A549 (cell line): ENCODE measurements around the gene CDK19. TPM values are rescaled to one million over a fixed set of nuclear protein-coding genes. Genes with fewer than 3 reads are reported as not detected.

Experiments
- ATAC-seq, 2 experiments: fragments of 200-7000 bp in 1 of 2; fragments of >200 bp in 1 of 2; cut with Nextera tagmentation in 1 of 2; cut with Tn5 transposase in 1 of 2; 3 replicates each; pipeline versions ENCODE4 v1.8.0 to v1.9.1; 2018 to 2020; ENCODE audit warnings: mild to moderate bottlenecking in 1 of 2, moderate library complexity in 1 of 2
- CTCF ChIA-PET: fragments of 300-600 bp; sonication (Branson Sonifier 250); formaldehyde crosslinking; extraction: SDS; loops from one replicate; lab custom pipeline; 2021; ENCODE audit warnings: antibody characterized with exemption, inconsistent platforms; lab: Yijun Ruan, JAX
- POLR2A ChIA-PET: fragments of 350-600 bp; formaldehyde crosslinking; extraction: SDS; loops from one replicate; lab custom pipeline; 2021; ENCODE audit warnings: antibody characterized with exemption, inconsistent platforms; lab: Yijun Ruan, JAX
- DNase-seq, 2 experiments: peaks; one replicate each; pipeline versions ENCODE4 v3.0.0 to v3.0.0-alpha.2; 2011 to 2016; ENCODE audit warnings: low read depth in 1 of 2, low spot score in 1 of 2
- FAIRE-seq: peaks from 2 replicates; lab custom pipeline; 2011; peaks lifted over from hg19 to GRCh38; lab: Jason Lieb, UNC
- H3K27ac ChIP-seq, 2 experiments: fragments of >200 bp; sonication (Bioruptor Twin); formaldehyde crosslinking; 3 replicates each; pipeline ENCODE4 v1.5.1; 2016 to 2017
- H3K4me1 ChIP-seq: fragments of >200 bp; sonication (Bioruptor Twin); formaldehyde crosslinking; 3 replicates; pipeline ENCODE4 v1.6.1; 2016
- H3K4me2 ChIP-seq: fragments of >200 bp; sonication (Bioruptor Twin); formaldehyde crosslinking; 3 replicates; pipeline ENCODE4 v1.6.1; 2016
- H3K4me3 ChIP-seq: fragments of >200 bp; sonication (Bioruptor Twin); formaldehyde crosslinking; 3 replicates; pipeline ENCODE4 v1.5.1; 2016
- H3K9me3 ChIP-seq: fragments of >200 bp; sonication (Bioruptor Twin); formaldehyde crosslinking; 3 replicates; pipeline ENCODE4 v1.6.1; 2016
- ATOH8 ChIP-seq: fragments of 250-450 bp; sonication (Bioruptor Pico); IDR thresholded peaks from 2 replicates; pipeline ENCODE4 v1.5.0; 2020; ENCODE audit warnings: low read depth, mild to moderate bottlenecking, moderate library complexity
- CBX2 ChIP-seq: fragments of 200-600 bp; sonication (generic); IDR thresholded peaks from 2 replicates; pipeline ENCODE4 v1.6.1; 2016; ENCODE audit warnings: low read depth, mild to moderate bottlenecking, borderline replicate concordance
- CHD2 ChIP-seq: fragments of 150-350 bp; IDR thresholded peaks from 2 replicates; pipeline ENCODE4 v1.6.1; 2014; ENCODE audit warnings: low read length; ENCODE audit not compliant: partially characterized antibody
- EHMT2 ChIP-seq: fragments of 200-600 bp; sonication (generic); IDR thresholded peaks from 2 replicates; pipeline ENCODE4 v1.6.1; 2016; ENCODE audit warnings: antibody characterized with exemption, low read depth, mild to moderate bottlenecking, moderate library complexity
- ESRRA ChIP-seq: fragments of 150-350 bp; IDR thresholded peaks from 2 replicates; pipeline ENCODE4 v1.6.1; 2014; ENCODE audit warnings: mild to moderate bottlenecking, low read length, borderline replicate concordance
- FOXS1 ChIP-seq: fragments of 250-450 bp; sonication (Bioruptor Pico); IDR thresholded peaks from 2 replicates; pipeline ENCODE4 v1.5.0; 2020; ENCODE audit warnings: mild to moderate bottlenecking, moderate library complexity
- HEYL ChIP-seq: fragments of 250-450 bp; sonication (Bioruptor Pico); IDR thresholded peaks from 2 replicates; pipeline ENCODE4 v1.8.0; 2021; ENCODE audit warnings: mild to moderate bottlenecking, moderate library complexity
- HMGXB4 ChIP-seq: fragments of 250-450 bp; sonication (Bioruptor Pico); IDR thresholded peaks from 2 replicates; pipeline ENCODE4 v1.5.0; 2021; ENCODE audit warnings: mild to moderate bottlenecking, moderate library complexity, borderline replicate concordance
- HOXA7 ChIP-seq: fragments of 250-450 bp; sonication (Bioruptor Pico); IDR thresholded peaks from 2 replicates; pipeline ENCODE4 v1.5.0; 2020; ENCODE audit warnings: mild to moderate bottlenecking, moderate library complexity
- HOXB5 ChIP-seq: fragments of 250-450 bp; sonication (Bioruptor Pico); IDR thresholded peaks from 2 replicates; pipeline ENCODE4 v1.5.0; 2020; ENCODE audit warnings: mild to moderate bottlenecking, moderate library complexity
- JUNB ChIP-seq: fragments of >200 bp; sonication (Bioruptor Twin); formaldehyde crosslinking; IDR thresholded peaks from 2 replicates; pipeline ENCODE4 v1.6.1; 2016
- KDM5A ChIP-seq: fragments of 200-600 bp; sonication (generic); IDR thresholded peaks from 2 replicates; pipeline ENCODE4 v1.6.1; 2016; ENCODE audit warnings: antibody characterized with exemption, mild to moderate bottlenecking
- MAFK ChIP-seq: fragments of 450-650 bp; IDR thresholded peaks from 2 replicates; pipeline ENCODE4 v1.6.1; 2014; ENCODE audit not compliant: partially characterized antibody
- MAX ChIP-seq: IDR thresholded peaks from 2 replicates; pipeline ENCODE4 v1.6.1; 2012
- MYC ChIP-seq: IDR thresholded peaks from 2 replicates; pipeline ENCODE4 v1.6.1; 2012; ENCODE audit warnings: mild to moderate bottlenecking, inconsistent platforms, low read length, improper control_type of control experiment, borderline replicate concordance
- NPAS2 ChIP-seq: fragments of 250-450 bp; sonication (Bioruptor Pico); IDR thresholded peaks from 2 replicates; pipeline ENCODE4 v1.8.0; 2022; ENCODE audit warnings: mild to moderate bottlenecking, moderate library complexity, borderline replicate concordance
- NR3C1 ChIP-seq: fragments of >200 bp; sonication (Bioruptor Twin); formaldehyde crosslinking; IDR thresholded peaks from 3 replicates; pipeline ENCODE4 v1.6.1; 2017
- POLR2A ChIP-seq: IDR thresholded peaks from 2 replicates; pipeline ENCODE4 v1.6.1; 2012; ENCODE audit warnings: mild to moderate bottlenecking, low read length
- RARB ChIP-seq: fragments of 250-450 bp; sonication (Bioruptor Pico); IDR thresholded peaks from 2 replicates; pipeline ENCODE4 v1.8.0; 2021; ENCODE audit warnings: mild to moderate bottlenecking, moderate library complexity
- REST ChIP-seq: fragments of 200-600 bp; sonication (generic); IDR thresholded peaks from 2 replicates; pipeline ENCODE4 v1.6.1; 2016; ENCODE audit warnings: antibody characterized with exemption, mild to moderate bottlenecking, moderate library complexity
- TFCP2L1 ChIP-seq: fragments of 250-450 bp; sonication (Bioruptor Pico); IDR thresholded peaks from 2 replicates; pipeline ENCODE4 v1.5.0; 2021; ENCODE audit warnings: mild to moderate bottlenecking
- ZC3H11A ChIP-seq: fragments of 450-650 bp; IDR thresholded peaks from 2 replicates; pipeline ENCODE4 v1.6.1; 2014; ENCODE audit warnings: antibody characterized with exemption, mild to moderate bottlenecking
- ZFP36 ChIP-seq: fragments of 450-650 bp; IDR thresholded peaks from 2 replicates; pipeline ENCODE4 v1.6.1; 2014; ENCODE audit warnings: borderline replicate concordance; ENCODE audit not compliant: partially characterized antibody
- ZNF302 ChIP-seq: fragments of 250-450 bp; sonication (Bioruptor Pico); IDR thresholded peaks from 2 replicates; pipeline ENCODE4 v1.9.0; 2021; ENCODE audit warnings: inconsistent platforms, mild to moderate bottlenecking, moderate library complexity
- WGBS: methylation state at CpG from one replicate; pipeline ENCODE4 v1.1.6; 2017; ENCODE audit errors: missing lambda C conversion rate; 5-methylcytosine and 5-hydroxymethylcytosine counted together
- polyA plus RNA-seq, 4 experiments: library from polyadenylated mRNA; depleted of rRNA in 3 of 4; stranded (reverse); fragments of >200 nt; fragmentation: RNase III in 1 of 4; extraction: RNeasy Plus Mini Kit Qiagen cat#74134 plus additional on column Dnase treatment in 1 of 4; gene quantifications; 2 replicates in 3 of 4; 3 replicates in 1 of 4; pipeline ENCODE4 v1.2.3, GENCODE V29; 2011 to 2017
- TF ChIP-seq, protein P1 (sequence below): fragments of 450-650 bp; IDR thresholded peaks from 2 replicates; pipeline ENCODE4 v1.6.1; 2014; ENCODE audit warnings: antibody characterized with exemption
- TF ChIP-seq, protein P2 (sequence below): fragments of >200 bp; sonication (Bioruptor Twin); formaldehyde crosslinking; IDR thresholded peaks from 3 replicates; pipeline ENCODE4 v1.6.1; 2016

The CDK19 gene
- polyA plus RNA-seq, 2 of the 4 experiments (the other 2 are of a cell fraction): 7.1 to 18.6 TPM

- Histone ChIP-seq H3K27ac (no peak overlapping the region), H3K9me3 (no peaks in the 10 kb centered on the region), H3K4me1 (no peaks in the 10 kb centered on the region), H3K4me3 (no peak overlapping the region), H3K4me2 (no peak overlapping the region)
- no peak for FAIRE-seq
- ATAC-seq: no peak
- CTCF ChIA-PET: no interaction called here
- POLR2A ChIA-PET: interaction anchor here (1.7 kb wide), 1 partner anchor 146 kb away, joined by 5 read pairs; the partner anchor contains the start of gene AMD1
- no peak for DNase-seq
- TF ChIP-seq REST: no peak
- no peak for TF ChIP-seq ATOH8
- TF ChIP-seq POLR2A: no peak
- no peak for TF ChIP-seq CHD2
- no peak for TF ChIP-seq ZFP36
- TF ChIP-seq NPAS2 (CRISPR knock-in tag): no peak
- TF ChIP-seq MAFK: no peak
- TF ChIP-seq FOXS1: no peak
- TF ChIP-seq NR3C1: no peak
- TF ChIP-seq MYC: no peak
- WGBS: 100% methylated on average over 1 of the region's 1 CpG
Observed at GRCh38 chr6:110728501-110728900, 86.8 kb downstream of the CDK19 start.

- ATAC-seq: no peak
- TF ChIP-seq HEYL (CRISPR knock-in tag): no peak
- TF ChIP-seq CBX2: no peak
- no peak for TF ChIP-seq CHD2
- no peak for TF ChIP-seq MAX
- TF ChIP-seq, protein P1, sequence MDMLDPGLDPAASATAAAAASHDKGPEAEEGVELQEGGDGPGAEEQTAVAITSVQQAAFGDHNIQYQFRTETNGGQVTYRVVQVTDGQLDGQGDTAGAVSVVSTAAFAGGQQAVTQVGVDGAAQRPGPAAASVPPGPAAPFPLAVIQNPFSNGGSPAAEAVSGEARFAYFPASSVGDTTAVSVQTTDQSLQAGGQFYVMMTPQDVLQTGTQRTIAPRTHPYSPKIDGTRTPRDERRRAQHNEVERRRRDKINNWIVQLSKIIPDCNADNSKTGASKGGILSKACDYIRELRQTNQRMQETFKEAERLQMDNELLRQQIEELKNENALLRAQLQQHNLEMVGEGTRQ: no peak
- no peak for TF ChIP-seq HMGXB4
- TF ChIP-seq, all 56 proteins: peak for 0
- POLR2A ChIA-PET: no interaction called here
- no peaks in the 10 kb centered on the region for H3K9me3 ChIP-seq
- DNase-seq (no peak), FAIRE-seq (no peak)
- H3K27ac ChIP-seq: no peak overlapping the region
- CTCF ChIA-PET: interaction anchor here (1.0 kb wide), 1 partner anchor 233 kb away, joined by 4 read pairs; no protein-coding TSS in a partner anchor
- no peak overlapping the region for H3K4me3 ChIP-seq
- no peaks in the 10 kb centered on the region for H3K4me1 ChIP-seq
- no peak overlapping the region for H3K4me2 ChIP-seq
- WGBS: 89% methylated on average over 3 of the region's 3 CpGs
Observed at GRCh38 chr6:110723017-110723416, 92.3 kb downstream of the CDK19 start.

GRCh38 chr6:110720066-110720465, 95.2 kb downstream of the CDK19 start:
- WGBS: 74% methylated on average over 3 of the region's 3 CpGs
- Histone ChIP-seq H3K9me3 (no peaks in the 10 kb centered on the region), H3K4me1 (no peaks in the 10 kb centered on the region), H3K4me3 (no peak overlapping the region), H3K4me2 (no peak overlapping the region), H3K27ac (no peak overlapping the region)
- ChIA-PET POLR2A (no interaction called here), CTCF (no interaction called here)
- FAIRE-seq (no peak), ATAC-seq (no peak), DNase-seq (no peak)
- TF ChIP-seq, protein P2, sequence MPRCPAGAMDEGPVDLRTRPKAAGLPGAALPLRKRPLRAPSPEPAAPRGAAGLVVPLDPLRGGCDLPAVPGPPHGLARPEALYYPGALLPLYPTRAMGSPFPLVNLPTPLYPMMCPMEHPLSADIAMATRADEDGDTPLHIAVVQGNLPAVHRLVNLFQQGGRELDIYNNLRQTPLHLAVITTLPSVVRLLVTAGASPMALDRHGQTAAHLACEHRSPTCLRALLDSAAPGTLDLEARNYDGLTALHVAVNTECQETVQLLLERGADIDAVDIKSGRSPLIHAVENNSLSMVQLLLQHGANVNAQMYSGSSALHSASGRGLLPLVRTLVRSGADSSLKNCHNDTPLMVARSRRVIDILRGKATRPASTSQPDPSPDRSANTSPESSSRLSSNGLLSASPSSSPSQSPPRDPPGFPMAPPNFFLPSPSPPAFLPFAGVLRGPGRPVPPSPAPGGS: no peak
- TF ChIP-seq TFCP2L1 (CRISPR knock-in tag): no peak
- no peak for TF ChIP-seq ESRRA
- no peak for TF ChIP-seq RARB
- TF ChIP-seq ZNF302 (CRISPR knock-in tag): no peak
- TF ChIP-seq NR3C1: no peak
- TF ChIP-seq HOXA7 (CRISPR knock-in tag): no peak
- no peak for TF ChIP-seq ZFP36
- TF ChIP-seq JUNB: no peak
- no peak for TF ChIP-seq EHMT2
- TF ChIP-seq HEYL (CRISPR knock-in tag): no peak
- TF ChIP-seq KDM5A: no peak
- no peak for TF ChIP-seq MAX
- TF ChIP-seq POLR2A: no peak
- no peak for TF ChIP-seq ZC3H11A
- TF ChIP-seq HOXB5 (CRISPR knock-in tag): no peak
